ENCODE measurements around the gene CC2D2A.

CC2D2A gene

GRCh38 chr4:15649914-15650545, 180.3 kb downstream of the CC2D2A start:
- DNase-seq (ENCODE audit: low read depth), result peak; percentile 80
- TF ChIP-seq CTCF (conservative IDR thresholded peaks at IDR 0.05; ENCODE audit: low read depth, low read length), result peak; percentile 78
- no peak overlapping the region for H3K4me3 ChIP-seq (ENCODE audit: low read depth, low read length)

Measured in choroid plexus epithelial cell (primary cell).